GM23338 (cell line): ENCODE data around the gene DLGAP5. TPM values are rescaled to one million over a fixed set of nuclear protein-coding genes. Genes with fewer than 3 reads are reported as not detected.

Source experiments
- ATAC-seq: fragments of 200-7000 bp; cut with Tn5 transposase; 3 replicates; pipeline ENCODE4 v1.9.1; 2020
- DNase-seq: peaks from one replicate; pipeline ENCODE4 v3.0.0-alpha.2; 2015; ENCODE audit warnings: low spot score
- H2AFZ ChIP-seq: fragments of 200-600 bp; sonication (generic); 2 replicates; pipeline ENCODE4 v1.8.0; 2016; ENCODE audit warnings: antibody characterized with exemption, mild to moderate bottlenecking, moderate library complexity
- H3F3A ChIP-seq: fragments of 200-600 bp; sonication (generic); replicated peaks from 2 replicates; pipeline ENCODE4 v1.8.0; 2017; ENCODE audit warnings: antibody characterized with exemption, mixed run types, low read depth
- H3K27ac ChIP-seq: fragments of 200-600 bp; sonication (generic); 2 replicates; pipeline ENCODE4 v1.6.1; 2016; ENCODE audit warnings: low read depth
- H3K27me3 ChIP-seq: fragments of 200-600 bp; sonication (generic); 2 replicates; pipeline ENCODE4 v1.8.0; 2016; ENCODE audit warnings: mild to moderate bottlenecking, mixed run types, moderate library complexity; ENCODE audit not compliant: insufficient read depth
- H3K36me3 ChIP-seq: fragments of 200-600 bp; sonication (generic); 2 replicates; pipeline ENCODE4 v1.8.0; 2016; ENCODE audit warnings: mild to moderate bottlenecking; ENCODE audit not compliant: insufficient read depth
- H3K4me1 ChIP-seq: fragments of 200-600 bp; sonication (generic); 2 replicates; pipeline ENCODE4 v1.8.0; 2016; ENCODE audit warnings: mild to moderate bottlenecking, moderate library complexity; ENCODE audit not compliant: insufficient read depth
- H3K4me2 ChIP-seq: fragments of 200-600 bp; sonication (generic); 2 replicates; pipeline ENCODE4 v1.7.1; 2017; ENCODE audit warnings: mixed run types
- H3K4me3 ChIP-seq: fragments of 200-600 bp; sonication (generic); 2 replicates; pipeline ENCODE4 v1.6.1; 2016; ENCODE audit warnings: mixed run types
- H3K79me2 ChIP-seq: fragments of 200-600 bp; sonication (generic); replicated peaks from 2 replicates; pipeline ENCODE4 v1.8.0; 2017; ENCODE audit warnings: mild to moderate bottlenecking; ENCODE audit not compliant: insufficient read depth
- H3K9me2 ChIP-seq: fragments of 200-600 bp; sonication (generic); 2 replicates; pipeline ENCODE4 v1.8.0; 2017; ENCODE audit not compliant: insufficient read depth
- H4K20me1 ChIP-seq: fragments of 200-600 bp; sonication (generic); replicated peaks from 2 replicates; pipeline ENCODE4 v1.8.0; 2017; ENCODE audit warnings: mild to moderate bottlenecking; ENCODE audit not compliant: insufficient read depth
- H3K27ac Mint-ChIP-seq: 2 replicates; pipeline ENCODE4 v1.8.0; 2020; ENCODE audit warnings: inconsistent platforms, mild to moderate bottlenecking, moderate library complexity, mixed read lengths
- H3K27me3 Mint-ChIP-seq: 3 replicates; pipeline ENCODE4 v1.8.0; 2022; ENCODE audit warnings: low read depth, mild to moderate bottlenecking, moderate library complexity, mixed read lengths, inconsistent platforms; ENCODE audit not compliant: insufficient read depth, poor library complexity
- H3K36me3 Mint-ChIP-seq: 3 replicates; pipeline ENCODE4 v1.8.0; 2021; ENCODE audit warnings: low read depth, mild to moderate bottlenecking, inconsistent platforms, moderate library complexity, mixed read lengths
- H3K4me1 Mint-ChIP-seq: 3 replicates; pipeline ENCODE4 v1.8.0; 2020; ENCODE audit warnings: mild to moderate bottlenecking, inconsistent platforms, mixed read lengths
- H3K4me3 Mint-ChIP-seq: 3 replicates; pipeline ENCODE4 v1.8.0; 2021; ENCODE audit warnings: moderate library complexity, mild to moderate bottlenecking, inconsistent platforms, mixed read lengths
- H3K9me3 Mint-ChIP-seq: 3 replicates; pipeline ENCODE4 v1.8.0; 2020; ENCODE audit warnings: moderate library complexity, mild to moderate bottlenecking, inconsistent platforms, mixed read lengths
- CREB1 ChIP-seq: fragments of 250-450 bp; sonication (Bioruptor Pico); IDR thresholded peaks from 2 replicates; pipeline ENCODE4 v1.5.0; 2020; ENCODE audit warnings: low read depth, mild to moderate bottlenecking, moderate library complexity
- EZH2phosphoT487 ChIP-seq: fragments of 200-600 bp; sonication (generic); IDR thresholded peaks from one replicate; pipeline ENCODE4 v1.8.1; 2018; ENCODE audit warnings: antibody characterized with exemption; ENCODE audit not compliant: unreplicated experiment
- NANOG ChIP-seq: IDR thresholded peaks from 2 replicates; pipeline ENCODE4 v1.6.1; 2016; ENCODE audit warnings: antibody characterized with exemption, borderline replicate concordance
- POLR2AphosphoS5 ChIP-seq: IDR thresholded peaks from 2 replicates; pipeline ENCODE4 v1.6.1; 2016; ENCODE audit warnings: antibody characterized with exemption, low read depth
- ZNF114 ChIP-seq: fragments of 250-450 bp; sonication (Bioruptor Pico); IDR thresholded peaks from 2 replicates; pipeline ENCODE4 v1.5.0; 2020; ENCODE audit warnings: mild to moderate bottlenecking, moderate library complexity
- ZNF331 ChIP-seq: fragments of 250-450 bp; sonication (Bioruptor Pico); IDR thresholded peaks from 2 replicates; pipeline ENCODE4 v1.5.0; 2020; ENCODE audit warnings: low read depth, mild to moderate bottlenecking, moderate library complexity
- polyA plus RNA-seq: library from polyadenylated mRNA; unstranded; fragments of >200 nt; fragmentation: Nextera tagmentation; extraction: Ambion mirVana; gene quantifications from 2 replicates; pipeline ENCODE4 v1.2.1, GENCODE V29; 2016
- total RNA-seq: library from RNA; depleted of rRNA; stranded (reverse); fragments of >200 nt; shearing (Covaris generic); gene quantifications from 2 replicates; pipeline ENCODE4 v1.2.3, GENCODE V29; 2014
- TF ChIP-seq, protein P1 (sequence below), 2 experiments: fragments of 200-600 bp in 1 of 2; sonication (generic) in 1 of 2; conservative IDR thresholded peaks; 2 replicates each; pipeline versions ENCODE4 v1.5.1 to v1.6.1; 2016 to 2017; ENCODE audit warnings: antibody characterized with exemption in 2 of 2, low read depth in 2 of 2, mild to moderate bottlenecking in 2 of 2, moderate library complexity in 1 of 2
- TF ChIP-seq, protein P2 (sequence below): IDR thresholded peaks from 2 replicates; pipeline ENCODE4 v1.6.1; 2016; ENCODE audit warnings: antibody characterized with exemption
- TF ChIP-seq, protein P3 (sequence below): fragments of 250-450 bp; sonication (Bioruptor Pico); IDR thresholded peaks from 2 replicates; pipeline ENCODE4 v1.5.0; 2020; ENCODE audit warnings: mild to moderate bottlenecking, moderate library complexity

The DLGAP5 gene
- total and polyA plus RNA-seq, 2 experiments from 2014 or later: 110 to 117 TPM

DNA sequence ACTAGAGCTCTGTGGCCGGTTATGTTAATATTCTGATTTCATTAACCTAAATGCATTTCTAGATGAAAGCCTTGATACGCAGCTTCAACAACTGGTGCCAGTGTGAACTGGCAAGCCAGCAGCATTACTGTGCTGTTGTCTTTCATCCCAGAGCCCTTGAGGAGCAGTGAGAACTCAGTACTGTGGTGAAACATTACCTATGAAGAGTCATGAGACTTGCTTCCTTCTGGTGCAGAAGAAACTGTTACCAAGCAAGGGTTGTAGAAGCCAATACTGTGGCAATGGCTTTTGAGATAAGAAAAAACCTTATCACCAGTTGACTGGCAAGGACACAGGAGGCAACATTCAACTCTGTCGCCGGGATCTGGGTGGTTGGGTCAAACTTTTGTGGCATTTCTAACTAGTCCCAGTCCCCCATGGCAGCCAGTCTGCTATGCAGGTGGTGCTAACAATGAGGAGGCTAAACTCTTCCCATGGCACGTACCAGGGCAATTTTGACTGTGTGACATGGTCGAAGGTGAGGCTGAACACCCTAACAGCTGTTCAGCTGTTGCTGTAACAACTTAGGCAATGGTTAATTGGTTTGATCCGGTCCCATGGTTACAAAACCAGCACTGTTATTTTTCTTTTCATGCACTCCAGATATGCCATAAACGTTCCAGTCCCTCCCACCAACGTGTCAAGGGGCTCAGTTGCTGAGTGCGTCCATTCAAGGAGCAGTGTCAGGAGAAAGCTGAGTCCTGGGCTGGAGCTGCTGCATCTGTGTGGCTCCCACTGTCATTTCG, 74.9 kb downstream of the DLGAP5 start:
- Histone ChIP-seq H3K79me2 (no peaks in the 10 kb centered on the region), H3K36me3 (no peaks in the 10 kb centered on the region), H3K4me2 (no peak overlapping the region), H3K9me2 (no peaks in the 10 kb centered on the region), H3K27me3 (no peaks in the 10 kb centered on the region), H2AFZ (no peak overlapping the region), H3K4me1 (no peaks in the 10 kb centered on the region), H3K27ac (no peak overlapping the region), H3K4me3 (no peak overlapping the region), H3F3A (no peaks in the 10 kb centered on the region), H4K20me1 (no peaks in the 10 kb centered on the region)
- peaks cover 13% of the 10 kb centered on the region for H3K4me1 Mint-ChIP-seq
- no peaks in the 10 kb centered on the region for H3K9me3 Mint-ChIP-seq
- no peak overlapping the region for H3K4me3 Mint-ChIP-seq
- no peak for ATAC-seq
- peaks cover 8% of the 10 kb centered on the region for H3K27me3 Mint-ChIP-seq
- no peak overlapping the region for H3K27ac Mint-ChIP-seq
- no peaks in the 10 kb centered on the region for H3K36me3 Mint-ChIP-seq
- no peak for TF ChIP-seq ZNF114 (CRISPR knock-in tag)
- DNase-seq: no peak

DNA sequence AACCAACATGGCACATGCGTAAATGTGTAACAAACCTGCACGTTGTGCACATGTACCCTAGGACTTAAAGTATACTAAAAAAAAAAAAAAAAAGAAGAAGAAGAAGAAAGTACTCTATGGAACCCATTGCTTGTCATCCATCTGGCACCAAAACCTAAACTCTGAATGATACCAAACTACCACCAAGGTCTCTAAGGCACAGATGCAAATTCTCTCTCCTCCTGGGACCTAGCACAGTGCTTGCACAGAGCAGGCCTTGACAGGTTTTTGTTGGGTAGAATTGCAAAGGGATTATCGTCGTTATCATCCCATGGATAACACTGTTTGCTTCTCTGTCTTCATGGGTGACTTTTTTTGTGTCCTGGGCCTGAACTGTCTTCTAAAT, 75.5 kb downstream of the DLGAP5 start:
- no peaks in the 10 kb centered on the region for H4K20me1 ChIP-seq
- DNase-seq (no peak), ATAC-seq (no peak)
- H3K27me3 ChIP-seq: no peaks in the 10 kb centered on the region
- no peaks in the 10 kb centered on the region for H3K4me1 ChIP-seq
- H3K27ac ChIP-seq: no peak overlapping the region
- Mint-ChIP-seq H3K9me3 (no peaks in the 10 kb centered on the region), H3K36me3 (no peaks in the 10 kb centered on the region), H3K4me1 (peaks cover 10% of the 10 kb centered on the region), H3K27ac (no peak overlapping the region), H3K27me3 (peaks cover 8% of the 10 kb centered on the region), H3K4me3 (no peak overlapping the region; the same call in 2 of the 3 replicates)
- no peak overlapping the region for H3K4me2 ChIP-seq
- no peaks in the 10 kb centered on the region for H3K79me2 ChIP-seq
- H3F3A ChIP-seq: no peaks in the 10 kb centered on the region
- no peak overlapping the region for H3K4me3 ChIP-seq
- H3K36me3 ChIP-seq: no peaks in the 10 kb centered on the region
- H3K9me2 ChIP-seq: no peaks in the 10 kb centered on the region
- no peak overlapping the region for H2AFZ ChIP-seq
- TF ChIP-seq POLR2AphosphoS5 (no peak), NANOG (no peak), ZNF114 (CRISPR knock-in tag) (no peak), EZH2phosphoT487 (no peak), ZNF331 (CRISPR knock-in tag) (no peak), CREB1 (CRISPR knock-in tag) (no peak)
- TF ChIP-seq, protein P1, sequence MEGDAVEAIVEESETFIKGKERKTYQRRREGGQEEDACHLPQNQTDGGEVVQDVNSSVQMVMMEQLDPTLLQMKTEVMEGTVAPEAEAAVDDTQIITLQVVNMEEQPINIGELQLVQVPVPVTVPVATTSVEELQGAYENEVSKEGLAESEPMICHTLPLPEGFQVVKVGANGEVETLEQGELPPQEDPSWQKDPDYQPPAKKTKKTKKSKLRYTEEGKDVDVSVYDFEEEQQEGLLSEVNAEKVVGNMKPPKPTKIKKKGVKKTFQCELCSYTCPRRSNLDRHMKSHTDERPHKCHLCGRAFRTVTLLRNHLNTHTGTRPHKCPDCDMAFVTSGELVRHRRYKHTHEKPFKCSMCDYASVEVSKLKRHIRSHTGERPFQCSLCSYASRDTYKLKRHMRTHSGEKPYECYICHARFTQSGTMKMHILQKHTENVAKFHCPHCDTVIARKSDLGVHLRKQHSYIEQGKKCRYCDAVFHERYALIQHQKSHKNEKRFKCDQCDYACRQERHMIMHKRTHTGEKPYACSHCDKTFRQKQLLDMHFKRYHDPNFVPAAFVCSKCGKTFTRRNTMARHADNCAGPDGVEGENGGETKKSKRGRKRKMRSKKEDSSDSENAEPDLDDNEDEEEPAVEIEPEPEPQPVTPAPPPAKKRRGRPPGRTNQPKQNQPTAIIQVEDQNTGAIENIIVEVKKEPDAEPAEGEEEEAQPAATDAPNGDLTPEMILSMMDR (conservative IDR thresholded peaks at IDR 0.05; ENCODE audit: low read depth in 2 of 2): no peak
- TF ChIP-seq, protein P2, sequence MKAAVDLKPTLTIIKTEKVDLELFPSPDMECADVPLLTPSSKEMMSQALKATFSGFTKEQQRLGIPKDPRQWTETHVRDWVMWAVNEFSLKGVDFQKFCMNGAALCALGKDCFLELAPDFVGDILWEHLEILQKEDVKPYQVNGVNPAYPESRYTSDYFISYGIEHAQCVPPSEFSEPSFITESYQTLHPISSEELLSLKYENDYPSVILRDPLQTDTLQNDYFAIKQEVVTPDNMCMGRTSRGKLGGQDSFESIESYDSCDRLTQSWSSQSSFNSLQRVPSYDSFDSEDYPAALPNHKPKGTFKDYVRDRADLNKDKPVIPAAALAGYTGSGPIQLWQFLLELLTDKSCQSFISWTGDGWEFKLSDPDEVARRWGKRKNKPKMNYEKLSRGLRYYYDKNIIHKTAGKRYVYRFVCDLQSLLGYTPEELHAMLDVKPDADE: no peak
- TF ChIP-seq, protein P3, sequence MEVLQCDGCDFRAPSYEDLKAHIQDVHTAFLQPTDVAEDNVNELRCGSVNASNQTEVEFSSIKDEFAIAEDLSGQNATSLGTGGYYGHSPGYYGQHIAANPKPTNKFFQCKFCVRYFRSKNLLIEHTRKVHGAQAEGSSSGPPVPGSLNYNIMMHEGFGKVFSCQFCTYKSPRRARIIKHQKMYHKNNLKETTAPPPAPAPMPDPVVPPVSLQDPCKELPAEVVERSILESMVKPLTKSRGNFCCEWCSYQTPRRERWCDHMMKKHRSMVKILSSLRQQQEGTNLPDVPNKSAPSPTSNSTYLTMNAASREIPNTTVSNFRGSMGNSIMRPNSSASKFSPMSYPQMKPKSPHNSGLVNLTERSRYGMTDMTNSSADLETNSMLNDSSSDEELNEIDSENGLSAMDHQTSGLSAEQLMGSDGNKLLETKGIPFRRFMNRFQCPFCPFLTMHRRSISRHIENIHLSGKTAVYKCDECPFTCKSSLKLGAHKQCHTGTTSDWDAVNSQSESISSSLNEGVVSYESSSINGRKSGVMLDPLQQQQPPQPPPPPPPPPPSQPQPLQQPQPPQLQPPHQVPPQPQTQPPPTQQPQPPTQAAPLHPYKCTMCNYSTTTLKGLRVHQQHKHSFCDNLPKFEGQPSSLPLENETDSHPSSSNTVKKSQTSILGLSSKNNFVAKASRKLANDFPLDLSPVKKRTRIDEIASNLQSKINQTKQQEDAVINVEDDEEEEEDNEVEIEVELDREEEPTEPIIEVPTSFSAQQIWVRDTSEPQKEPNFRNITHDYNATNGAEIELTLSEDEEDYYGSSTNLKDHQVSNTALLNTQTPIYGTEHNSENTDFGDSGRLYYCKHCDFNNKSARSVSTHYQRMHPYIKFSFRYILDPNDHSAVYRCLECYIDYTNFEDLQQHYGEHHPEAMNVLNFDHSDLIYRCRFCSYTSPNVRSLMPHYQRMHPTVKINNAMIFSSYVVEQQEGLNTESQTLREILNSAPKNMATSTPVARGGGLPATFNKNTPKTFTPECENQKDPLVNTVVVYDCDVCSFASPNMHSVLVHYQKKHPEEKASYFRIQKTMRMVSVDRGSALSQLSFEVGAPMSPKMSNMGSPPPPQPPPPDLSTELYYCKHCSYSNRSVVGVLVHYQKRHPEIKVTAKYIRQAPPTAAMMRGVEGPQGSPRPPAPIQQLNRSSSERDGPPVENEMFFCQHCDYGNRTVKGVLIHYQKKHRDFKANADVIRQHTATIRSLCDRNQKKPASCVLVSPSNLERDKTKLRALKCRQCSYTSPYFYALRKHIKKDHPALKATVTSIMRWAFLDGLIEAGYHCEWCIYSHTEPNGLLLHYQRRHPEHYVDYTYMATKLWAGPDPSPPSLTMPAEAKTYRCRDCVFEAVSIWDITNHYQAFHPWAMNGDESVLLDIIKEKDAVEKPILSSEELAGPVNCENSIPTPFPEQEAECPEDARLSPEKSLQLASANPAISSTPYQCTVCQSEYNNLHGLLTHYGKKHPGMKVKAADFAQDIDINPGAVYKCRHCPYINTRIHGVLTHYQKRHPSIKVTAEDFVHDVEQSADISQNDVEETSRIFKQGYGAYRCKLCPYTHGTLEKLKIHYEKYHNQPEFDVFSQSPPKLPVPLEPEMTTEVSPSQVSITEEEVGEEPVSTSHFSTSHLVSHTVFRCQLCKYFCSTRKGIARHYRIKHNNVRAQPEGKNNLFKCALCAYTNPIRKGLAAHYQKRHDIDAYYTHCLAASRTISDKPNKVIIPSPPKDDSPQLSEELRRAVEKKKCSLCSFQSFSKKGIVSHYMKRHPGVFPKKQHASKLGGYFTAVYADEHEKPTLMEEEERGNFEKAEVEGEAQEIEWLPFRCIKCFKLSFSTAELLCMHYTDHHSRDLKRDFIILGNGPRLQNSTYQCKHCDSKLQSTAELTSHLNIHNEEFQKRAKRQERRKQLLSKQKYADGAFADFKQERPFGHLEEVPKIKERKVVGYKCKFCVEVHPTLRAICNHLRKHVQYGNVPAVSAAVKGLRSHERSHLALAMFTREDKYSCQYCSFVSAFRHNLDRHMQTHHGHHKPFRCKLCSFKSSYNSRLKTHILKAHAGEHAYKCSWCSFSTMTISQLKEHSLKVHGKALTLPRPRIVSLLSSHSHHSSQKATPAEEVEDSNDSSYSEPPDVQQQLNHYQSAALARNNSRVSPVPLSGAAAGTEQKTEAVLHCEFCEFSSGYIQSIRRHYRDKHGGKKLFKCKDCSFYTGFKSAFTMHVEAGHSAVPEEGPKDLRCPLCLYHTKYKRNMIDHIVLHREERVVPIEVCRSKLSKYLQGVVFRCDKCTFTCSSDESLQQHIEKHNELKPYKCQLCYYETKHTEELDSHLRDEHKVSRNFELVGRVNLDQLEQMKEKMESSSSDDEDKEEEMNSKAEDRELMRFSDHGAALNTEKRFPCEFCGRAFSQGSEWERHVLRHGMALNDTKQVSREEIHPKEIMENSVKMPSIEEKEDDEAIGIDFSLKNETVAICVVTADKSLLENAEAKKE (CRISPR knock-in tag): no peak
